H1 (cell line): Measurements from ENCODE around the gene CTRL. TPM values are rescaled to one million over a fixed set of nuclear protein-coding genes. Genes with fewer than 3 reads are reported as not detected.

Experiments used
- RXRA ChIP-seq: IDR thresholded peaks from 2 replicates; pipeline ENCODE4 v1.6.1; 2011; ENCODE audit warnings: low read depth, mild to moderate bottlenecking, low read length, moderate library complexity; ENCODE audit not compliant: insufficient read depth
- polyA plus RNA-seq, 7 experiments: library from polyadenylated mRNA; depleted of rRNA in 3 of 7; stranded (reverse) in 5 of 7; unstranded in 2 of 7; fragments of >200 nt in 5 of 7; fragments of 200-250 nt in 2 of 7; gene quantifications; 1 replicate in 5 of 7; 2 replicates in 1 of 7; 4 replicates in 1 of 7; pipeline versions ENCODE4 v1.2.1 to v1.2.3, GENCODE V29; 2011 to 2013; ENCODE audit warnings: missing spikeins in 2 of 7, mixed read lengths in 2 of 7
- total RNA-seq: library from RNA; stranded (reverse); fragmentation: NEBNext Ultra II Directional; extraction: Animal tissue kit (Norgen Biotek cat#: 25700); gene quantifications from 2 replicates; pipeline ENCODE4 v1.2.1, GENCODE V29; 2021
- TF ChIP-seq, protein P1 (sequence below): fragments of 300-600 bp; sonication (generic); IDR thresholded peaks from 2 replicates; pipeline ENCODE4 v1.7.1; 2012; ENCODE audit warnings: low read length, moderate library complexity, mild to moderate bottlenecking, inconsistent platforms; ENCODE audit not compliant: insufficient replicate concordance

The CTRL gene
- total and polyA plus RNA-seq, 2 of the 8 experiments (the other 6 are each of a cell fraction or from before 2014, with no cell fraction given): 1.7 to 4.2 TPM

DNA sequence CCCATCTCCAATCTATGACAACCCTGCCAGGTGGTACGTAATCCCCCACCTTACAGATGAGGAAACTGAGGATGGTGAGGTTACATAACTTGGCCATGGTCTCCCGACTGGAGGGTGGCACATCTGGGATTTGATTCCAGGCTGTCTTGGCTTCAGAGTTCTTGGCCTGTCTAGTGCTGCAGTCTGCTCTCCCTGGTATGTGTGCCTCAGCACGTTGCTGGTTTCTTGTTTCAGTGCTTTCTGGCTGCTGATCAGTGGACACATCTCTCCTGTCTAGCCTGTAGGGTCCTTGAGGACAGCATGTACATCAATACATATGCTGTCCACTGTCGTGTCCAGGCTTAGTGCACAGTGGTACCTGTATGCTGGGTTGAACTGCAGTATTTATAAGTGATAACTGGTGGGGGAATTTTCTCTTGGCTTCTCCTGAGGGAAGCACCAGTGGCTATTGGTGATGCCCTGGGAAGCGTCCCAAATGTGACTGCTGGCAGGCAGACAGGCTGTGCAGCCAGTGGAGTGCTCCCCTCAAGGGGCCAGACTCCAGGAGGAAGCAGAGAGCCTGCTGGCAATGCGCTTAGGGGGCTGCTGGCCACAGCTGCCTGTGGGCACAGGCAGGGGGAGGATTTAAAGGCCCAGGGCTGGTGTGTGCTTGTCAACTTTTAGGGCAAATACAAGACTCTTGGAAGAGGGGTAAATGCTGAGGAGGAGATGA lies 14.4 kb downstream of the CTRL start (continued):
- TF ChIP-seq, protein P1, sequence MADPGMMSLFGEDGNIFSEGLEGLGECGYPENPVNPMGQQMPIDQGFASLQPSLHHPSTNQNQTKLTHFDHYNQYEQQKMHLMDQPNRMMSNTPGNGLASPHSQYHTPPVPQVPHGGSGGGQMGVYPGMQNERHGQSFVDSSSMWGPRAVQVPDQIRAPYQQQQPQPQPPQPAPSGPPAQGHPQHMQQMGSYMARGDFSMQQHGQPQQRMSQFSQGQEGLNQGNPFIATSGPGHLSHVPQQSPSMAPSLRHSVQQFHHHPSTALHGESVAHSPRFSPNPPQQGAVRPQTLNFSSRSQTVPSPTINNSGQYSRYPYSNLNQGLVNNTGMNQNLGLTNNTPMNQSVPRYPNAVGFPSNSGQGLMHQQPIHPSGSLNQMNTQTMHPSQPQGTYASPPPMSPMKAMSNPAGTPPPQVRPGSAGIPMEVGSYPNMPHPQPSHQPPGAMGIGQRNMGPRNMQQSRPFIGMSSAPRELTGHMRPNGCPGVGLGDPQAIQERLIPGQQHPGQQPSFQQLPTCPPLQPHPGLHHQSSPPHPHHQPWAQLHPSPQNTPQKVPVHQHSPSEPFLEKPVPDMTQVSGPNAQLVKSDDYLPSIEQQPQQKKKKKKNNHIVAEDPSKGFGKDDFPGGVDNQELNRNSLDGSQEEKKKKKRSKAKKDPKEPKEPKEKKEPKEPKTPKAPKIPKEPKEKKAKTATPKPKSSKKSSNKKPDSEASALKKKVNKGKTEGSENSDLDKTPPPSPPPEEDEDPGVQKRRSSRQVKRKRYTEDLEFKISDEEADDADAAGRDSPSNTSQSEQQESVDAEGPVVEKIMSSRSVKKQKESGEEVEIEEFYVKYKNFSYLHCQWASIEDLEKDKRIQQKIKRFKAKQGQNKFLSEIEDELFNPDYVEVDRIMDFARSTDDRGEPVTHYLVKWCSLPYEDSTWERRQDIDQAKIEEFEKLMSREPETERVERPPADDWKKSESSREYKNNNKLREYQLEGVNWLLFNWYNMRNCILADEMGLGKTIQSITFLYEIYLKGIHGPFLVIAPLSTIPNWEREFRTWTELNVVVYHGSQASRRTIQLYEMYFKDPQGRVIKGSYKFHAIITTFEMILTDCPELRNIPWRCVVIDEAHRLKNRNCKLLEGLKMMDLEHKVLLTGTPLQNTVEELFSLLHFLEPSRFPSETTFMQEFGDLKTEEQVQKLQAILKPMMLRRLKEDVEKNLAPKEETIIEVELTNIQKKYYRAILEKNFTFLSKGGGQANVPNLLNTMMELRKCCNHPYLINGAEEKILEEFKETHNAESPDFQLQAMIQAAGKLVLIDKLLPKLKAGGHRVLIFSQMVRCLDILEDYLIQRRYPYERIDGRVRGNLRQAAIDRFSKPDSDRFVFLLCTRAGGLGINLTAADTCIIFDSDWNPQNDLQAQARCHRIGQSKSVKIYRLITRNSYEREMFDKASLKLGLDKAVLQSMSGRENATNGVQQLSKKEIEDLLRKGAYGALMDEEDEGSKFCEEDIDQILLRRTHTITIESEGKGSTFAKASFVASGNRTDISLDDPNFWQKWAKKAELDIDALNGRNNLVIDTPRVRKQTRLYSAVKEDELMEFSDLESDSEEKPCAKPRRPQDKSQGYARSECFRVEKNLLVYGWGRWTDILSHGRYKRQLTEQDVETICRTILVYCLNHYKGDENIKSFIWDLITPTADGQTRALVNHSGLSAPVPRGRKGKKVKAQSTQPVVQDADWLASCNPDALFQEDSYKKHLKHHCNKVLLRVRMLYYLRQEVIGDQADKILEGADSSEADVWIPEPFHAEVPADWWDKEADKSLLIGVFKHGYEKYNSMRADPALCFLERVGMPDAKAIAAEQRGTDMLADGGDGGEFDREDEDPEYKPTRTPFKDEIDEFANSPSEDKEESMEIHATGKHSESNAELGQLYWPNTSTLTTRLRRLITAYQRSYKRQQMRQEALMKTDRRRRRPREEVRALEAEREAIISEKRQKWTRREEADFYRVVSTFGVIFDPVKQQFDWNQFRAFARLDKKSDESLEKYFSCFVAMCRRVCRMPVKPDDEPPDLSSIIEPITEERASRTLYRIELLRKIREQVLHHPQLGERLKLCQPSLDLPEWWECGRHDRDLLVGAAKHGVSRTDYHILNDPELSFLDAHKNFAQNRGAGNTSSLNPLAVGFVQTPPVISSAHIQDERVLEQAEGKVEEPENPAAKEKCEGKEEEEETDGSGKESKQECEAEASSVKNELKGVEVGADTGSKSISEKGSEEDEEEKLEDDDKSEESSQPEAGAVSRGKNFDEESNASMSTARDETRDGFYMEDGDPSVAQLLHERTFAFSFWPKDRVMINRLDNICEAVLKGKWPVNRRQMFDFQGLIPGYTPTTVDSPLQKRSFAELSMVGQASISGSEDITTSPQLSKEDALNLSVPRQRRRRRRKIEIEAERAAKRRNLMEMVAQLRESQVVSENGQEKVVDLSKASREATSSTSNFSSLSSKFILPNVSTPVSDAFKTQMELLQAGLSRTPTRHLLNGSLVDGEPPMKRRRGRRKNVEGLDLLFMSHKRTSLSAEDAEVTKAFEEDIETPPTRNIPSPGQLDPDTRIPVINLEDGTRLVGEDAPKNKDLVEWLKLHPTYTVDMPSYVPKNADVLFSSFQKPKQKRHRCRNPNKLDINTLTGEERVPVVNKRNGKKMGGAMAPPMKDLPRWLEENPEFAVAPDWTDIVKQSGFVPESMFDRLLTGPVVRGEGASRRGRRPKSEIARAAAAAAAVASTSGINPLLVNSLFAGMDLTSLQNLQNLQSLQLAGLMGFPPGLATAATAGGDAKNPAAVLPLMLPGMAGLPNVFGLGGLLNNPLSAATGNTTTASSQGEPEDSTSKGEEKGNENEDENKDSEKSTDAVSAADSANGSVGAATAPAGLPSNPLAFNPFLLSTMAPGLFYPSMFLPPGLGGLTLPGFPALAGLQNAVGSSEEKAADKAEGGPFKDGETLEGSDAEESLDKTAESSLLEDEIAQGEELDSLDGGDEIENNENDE: no peak
- no peak for TF ChIP-seq RXRA
